ENCODE measurements around the gene ABHD12.

DNA sequence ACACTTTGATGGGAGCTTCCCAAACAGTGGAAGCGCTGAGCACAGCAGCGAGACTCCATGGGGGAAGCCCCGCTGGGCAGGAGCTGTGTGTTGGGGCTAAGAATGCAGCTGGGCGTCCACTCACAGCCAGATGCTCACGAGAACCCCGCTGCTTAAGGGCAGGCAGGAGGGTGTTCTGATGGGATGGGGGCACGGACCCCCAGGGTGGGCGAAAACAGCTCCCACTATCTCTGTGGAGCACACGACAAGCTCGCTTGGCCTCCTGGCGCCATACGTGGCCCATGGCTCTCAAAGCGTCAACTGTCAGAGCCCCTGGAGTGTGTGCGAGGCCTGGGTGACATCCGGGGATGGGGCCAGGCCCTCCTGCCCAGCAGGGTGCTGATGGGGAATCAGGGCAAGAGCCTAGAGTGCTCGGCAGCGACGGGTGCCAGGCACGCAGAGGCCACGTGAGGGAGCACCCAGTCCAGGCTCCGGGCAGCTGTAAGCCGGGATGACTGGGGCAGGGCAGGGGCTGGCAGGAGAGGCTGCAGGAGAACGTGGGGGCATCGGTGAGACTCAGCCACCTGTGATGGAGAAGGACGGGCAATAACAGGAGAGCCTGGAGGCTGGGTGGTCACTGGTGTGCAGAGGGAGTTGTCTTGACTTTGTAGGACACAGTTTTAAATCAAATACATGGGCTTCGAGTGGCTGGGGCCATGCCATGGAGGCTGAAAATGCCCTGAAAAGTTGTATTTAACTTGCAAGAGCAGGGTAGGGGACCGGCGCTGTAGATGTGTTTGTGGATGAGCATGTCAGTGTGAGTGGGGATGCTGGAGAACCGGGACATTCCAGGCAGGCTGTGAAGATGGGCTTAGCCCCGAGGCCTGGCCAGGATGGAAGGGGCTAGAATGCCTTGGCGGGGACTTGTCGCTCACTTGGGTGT, 115.5 kb downstream of the ABHD12 start:
- TF ChIP-seq, protein P1, sequence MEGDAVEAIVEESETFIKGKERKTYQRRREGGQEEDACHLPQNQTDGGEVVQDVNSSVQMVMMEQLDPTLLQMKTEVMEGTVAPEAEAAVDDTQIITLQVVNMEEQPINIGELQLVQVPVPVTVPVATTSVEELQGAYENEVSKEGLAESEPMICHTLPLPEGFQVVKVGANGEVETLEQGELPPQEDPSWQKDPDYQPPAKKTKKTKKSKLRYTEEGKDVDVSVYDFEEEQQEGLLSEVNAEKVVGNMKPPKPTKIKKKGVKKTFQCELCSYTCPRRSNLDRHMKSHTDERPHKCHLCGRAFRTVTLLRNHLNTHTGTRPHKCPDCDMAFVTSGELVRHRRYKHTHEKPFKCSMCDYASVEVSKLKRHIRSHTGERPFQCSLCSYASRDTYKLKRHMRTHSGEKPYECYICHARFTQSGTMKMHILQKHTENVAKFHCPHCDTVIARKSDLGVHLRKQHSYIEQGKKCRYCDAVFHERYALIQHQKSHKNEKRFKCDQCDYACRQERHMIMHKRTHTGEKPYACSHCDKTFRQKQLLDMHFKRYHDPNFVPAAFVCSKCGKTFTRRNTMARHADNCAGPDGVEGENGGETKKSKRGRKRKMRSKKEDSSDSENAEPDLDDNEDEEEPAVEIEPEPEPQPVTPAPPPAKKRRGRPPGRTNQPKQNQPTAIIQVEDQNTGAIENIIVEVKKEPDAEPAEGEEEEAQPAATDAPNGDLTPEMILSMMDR (IDR thresholded peaks at IDR 0.05) = no peak
- no peak for TF ChIP-seq POLR2A (IDR thresholded peaks at IDR 0.05)
